ENCODE data around the gene CFL1. TPM values are rescaled to one million over a fixed set of nuclear protein-coding genes. Genes with fewer than 3 reads are reported as not detected.

The CFL1 gene
- total and polyA plus RNA-seq, 2 of the 4 experiments (the other 2 are of a cell fraction), result 960 to 2,231 TPM

GRCh38 chr11:65843811-65844210 lies 14.2 kb downstream of the CFL1 start:
- Histone ChIP-seq H3K9ac (ENCODE audit: low read depth, low read length) (no peak overlapping the region), H2AK9ac (replicated peaks; ENCODE audit: low read depth, low read length, poor library complexity) (no peak overlapping the region), H2BK120ac (ENCODE audit: low read depth, low read length) (no peak overlapping the region), H2BK15ac (ENCODE audit: low read depth, low read length) (no peak overlapping the region), H3K79me1 (ENCODE audit: low read depth in 1 of 2, low read length in 2 of 2) (no peaks in the 10 kb centered on the region), H3K27me3 (ENCODE audit: control insufficient read depth, insufficient read depth, low read length) (no peaks in the 10 kb centered on the region), H4K8ac (ENCODE audit: low read depth in 2 of 2, low read length in 2 of 2) (no peak overlapping the region), H3K4me1 (ENCODE audit: control insufficient read depth, insufficient read depth, low read length) (no peaks in the 10 kb centered on the region), H2BK20ac (ENCODE audit: low read depth, low read length) (no peak overlapping the region), H4K5ac (ENCODE audit: low read depth, low read length) (no peak overlapping the region), H3K36me3 (ENCODE audit: control insufficient read depth, insufficient read depth, low read length) (no peaks in the 10 kb centered on the region), H3K4me3 (ENCODE audit: insufficient read depth, low read depth, low read length) (no peak overlapping the region), H4K91ac (ENCODE audit: insufficient read depth, low read depth, low read length) (no peak overlapping the region), H3K23ac (ENCODE audit: low read depth, low read length) (no peak overlapping the region), H3K9me3 (ENCODE audit: control insufficient read depth, insufficient read depth, low read length) (no peaks in the 10 kb centered on the region), H3K27ac (ENCODE audit: insufficient read depth, low read length) (no peak overlapping the region), H3K4ac (ENCODE audit: low read depth, low read length) (no peak overlapping the region), H3K56ac (ENCODE audit: extremely low read depth, insufficient read depth, low read length) (no peak overlapping the region), H3K14ac (replicated peaks; ENCODE audit: low read depth, low read length) (no peak overlapping the region), H2BK5ac (ENCODE audit: low read depth, low read length, poor library complexity, severe bottlenecking) (no peak overlapping the region), H2AK5ac (ENCODE audit: low read depth, low read length) (no peak overlapping the region), H3K4me2 (ENCODE audit: low read depth, low read length) (no peak overlapping the region), H3K18ac (ENCODE audit: low read depth, low read length) (no peak overlapping the region), H4K20me1 (ENCODE audit: insufficient read depth, low read length) (no peaks in the 10 kb centered on the region), H2AFZ (replicated peaks; ENCODE audit: low read length, poor library complexity) (no peak overlapping the region), H3K9me1 (ENCODE audit: insufficient read depth, low read length) (no peaks in the 10 kb centered on the region)
- dilution Hi-C loops (cut with HindIII; ENCODE audit: low sequenced_read_pairs, unreplicated experiment), result no loop called here
- intact Hi-C loops (cut with micrococcal nuclease), result no loop called here
- in situ Hi-C loops (cut with MboI; ENCODE audit: low sequenced_read_pairs), result no loop called here
- TF ChIP-seq MXI1 (IDR thresholded peaks at IDR 0.05; ENCODE audit: borderline replicate concordance, low read depth, low read length), result no peak
- TF ChIP-seq POLR2A (IDR thresholded peaks at IDR 0.05; ENCODE audit: low read depth, low read length), result no peak
- TF ChIP-seq SMC3 (IDR thresholded peaks at IDR 0.05; ENCODE audit: low read depth, low read length), result no peak
- TF ChIP-seq FOS (IDR thresholded peaks at IDR 0.05; ENCODE audit: low read depth, low read length), result no peak
- no peak for TF ChIP-seq CEBPB (IDR thresholded peaks at IDR 0.05; ENCODE audit: low read depth, low read length)
- no peak for TF ChIP-seq RCOR1 (IDR thresholded peaks at IDR 0.05; ENCODE audit: insufficient replicate concordance, low read length)
- no peak for TF ChIP-seq MAZ (IDR thresholded peaks at IDR 0.05; ENCODE audit: borderline replicate concordance, low read depth, low read length)
- no peak for TF ChIP-seq USF2 (IDR thresholded peaks at IDR 0.05; ENCODE audit: low read depth, low read length)
- TF ChIP-seq NFE2L2 (IDR thresholded peaks at IDR 0.05; ENCODE audit: low read depth, low read length), result no peak
- no peak for TF ChIP-seq BHLHE40 (IDR thresholded peaks at IDR 0.05; ENCODE audit: low read depth, low read length)
- TF ChIP-seq, protein P1, sequence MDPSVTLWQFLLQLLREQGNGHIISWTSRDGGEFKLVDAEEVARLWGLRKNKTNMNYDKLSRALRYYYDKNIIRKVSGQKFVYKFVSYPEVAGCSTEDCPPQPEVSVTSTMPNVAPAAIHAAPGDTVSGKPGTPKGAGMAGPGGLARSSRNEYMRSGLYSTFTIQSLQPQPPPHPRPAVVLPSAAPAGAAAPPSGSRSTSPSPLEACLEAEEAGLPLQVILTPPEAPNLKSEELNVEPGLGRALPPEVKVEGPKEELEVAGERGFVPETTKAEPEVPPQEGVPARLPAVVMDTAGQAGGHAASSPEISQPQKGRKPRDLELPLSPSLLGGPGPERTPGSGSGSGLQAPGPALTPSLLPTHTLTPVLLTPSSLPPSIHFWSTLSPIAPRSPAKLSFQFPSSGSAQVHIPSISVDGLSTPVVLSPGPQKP (IDR thresholded peaks at IDR 0.05; ENCODE audit: borderline replicate concordance, low read depth, low read length), result no peak
- no peak for TF ChIP-seq CTCF (conservative IDR thresholded peaks at IDR 0.05; ENCODE audit: low read depth, low read length)
- no peak for TF ChIP-seq RFX5 (IDR thresholded peaks at IDR 0.05; ENCODE audit: low read depth, low read length)
- TF ChIP-seq MAFK (IDR thresholded peaks at IDR 0.05; ENCODE audit: low read depth, low read length), result no peak
- no peak for TF ChIP-seq CHD1 (IDR thresholded peaks at IDR 0.05; ENCODE audit: low read depth, low read length)
- CTCF ChIA-PET, result no interaction called here
- no CpG with 5 or more reads among the region's 3 CpGs for WGBS, 2 experiments (ENCODE audit: extremely low coverage in 2 of 2, insufficient read length in 1 of 2)
- ATAC-seq (ENCODE audit: low read depth), result no peak
- BruUV-seq (replicated peaks), result no TSS peak
- POLR2A ChIA-PET (ENCODE audit: unreplicated experiment), result no interaction called here
- DNase-seq, result no peak
